GM21423 (cell line): ENCODE data around the gene PPCS.
"Not testable (repeated sequence)": the region's sequence is repeated elsewhere in the genome, so short reads cannot be mapped to it uniquely, and the experiment has no call there.

Source experiments
- ATAC-seq: cut with Tn5 transposase; IDR thresholded peaks from one replicate; pipeline ENCODE4 v1.9.1; 2021; ENCODE audit warnings: mild to moderate bottlenecking, moderate library complexity; ENCODE audit not compliant: unreplicated experiment

PPCS gene

GRCh38 chr1:42450061-42450460 is 6.3 kb upstream of the PPCS start:
- no peak for ATAC-seq

GRCh38 chr1:42453386-42453785 is 3.0 kb upstream of the PPCS start:
- ATAC-seq, result no peak

- ATAC-seq, result no peak
Measured at GRCh38 chr1:42454403-42454802, 1.9 kb upstream of the PPCS start.

GRCh38 chr1:42456754-42457089 is 379 bp downstream of the PPCS start:
- ATAC-seq, result peak; percentile 56

- ATAC-seq, result no peak
Measured at GRCh38 chr1:42461196-42461595, 4.9 kb downstream of the PPCS start.

- peak; percentile 99 for ATAC-seq
Measured at GRCh38 chr1:42462828-42463763, 6.8 kb downstream of the PPCS start, which contains the start of gene CCDC30. Gene CCDC30 (plus strand): TSS chr1:42463286. CDS start chr1:42480552, 17,266 bp downstream.

- no peak for ATAC-seq
Measured at GRCh38 chr1:42463921-42464320, 7.6 kb downstream of the PPCS start.

- no peak for ATAC-seq
Measured at GRCh38 chr1:42466030-42466429, 9.7 kb downstream of the PPCS start.

GRCh38 chr1:42469727-42470126 is 13.4 kb downstream of the PPCS start:
- no peak for ATAC-seq

- ATAC-seq, result no peak
Measured at GRCh38 chr1:42476605-42477004, 20.3 kb downstream of the PPCS start.

GRCh38 chr1:42477354-42477753 is 21.0 kb downstream of the PPCS start:
- not testable (repeated sequence) for ATAC-seq

GRCh38 chr1:42477775-42478174 is 21.4 kb downstream of the PPCS start:
- ATAC-seq, result no peak

GRCh38 chr1:42479621-42480020 is 23.3 kb downstream of the PPCS start:
- ATAC-seq, result no peak

- no peak for ATAC-seq
Measured at GRCh38 chr1:42480921-42481320, 24.6 kb downstream of the PPCS start.

- ATAC-seq, result no peak
Measured at GRCh38 chr1:42482635-42483153, 26.4 kb downstream of the PPCS start.

- no peak for ATAC-seq
Measured at GRCh38 chr1:42484382-42484781, 28.0 kb downstream of the PPCS start.

GRCh38 chr1:42490237-42490636 is 33.9 kb downstream of the PPCS start:
- no peak for ATAC-seq

- ATAC-seq, result not testable (repeated sequence)
Measured at GRCh38 chr1:42502031-42502430, 45.7 kb downstream of the PPCS start.

GRCh38 chr1:42504535-42505128 is 48.3 kb downstream of the PPCS start:
- ATAC-seq, result no peak

- ATAC-seq, result no peak
Measured at GRCh38 chr1:42506576-42506975, 50.2 kb downstream of the PPCS start.
